Measurements from ENCODE around the gene TMEM63B. TPM values are rescaled to one million over a fixed set of nuclear protein-coding genes. Genes with fewer than 3 reads are reported as not detected.

The TMEM63B gene
- total RNA-seq, 2 donors from 2014 or later, result 7.6 to 11.9 TPM

- Histone ChIP-seq H3K4me1 (peaks cover 51% of the 10 kb centered on the region), H3K27me3 (no peaks in the 10 kb centered on the region), H3K4me3 (peak overlapping the region; percentile 74 to 98), H3K9me3 (no peaks in the 10 kb centered on the region), H3K36me3 (replicated peaks in 1 of 2; ENCODE audit: insufficient read depth in 1 of 2, low read depth in 2 of 2) (no peaks in the 10 kb centered on the region), H3K27ac (peak overlapping the region; percentile 28 to 97 (median 80))
- TF ChIP-seq, protein P1, sequence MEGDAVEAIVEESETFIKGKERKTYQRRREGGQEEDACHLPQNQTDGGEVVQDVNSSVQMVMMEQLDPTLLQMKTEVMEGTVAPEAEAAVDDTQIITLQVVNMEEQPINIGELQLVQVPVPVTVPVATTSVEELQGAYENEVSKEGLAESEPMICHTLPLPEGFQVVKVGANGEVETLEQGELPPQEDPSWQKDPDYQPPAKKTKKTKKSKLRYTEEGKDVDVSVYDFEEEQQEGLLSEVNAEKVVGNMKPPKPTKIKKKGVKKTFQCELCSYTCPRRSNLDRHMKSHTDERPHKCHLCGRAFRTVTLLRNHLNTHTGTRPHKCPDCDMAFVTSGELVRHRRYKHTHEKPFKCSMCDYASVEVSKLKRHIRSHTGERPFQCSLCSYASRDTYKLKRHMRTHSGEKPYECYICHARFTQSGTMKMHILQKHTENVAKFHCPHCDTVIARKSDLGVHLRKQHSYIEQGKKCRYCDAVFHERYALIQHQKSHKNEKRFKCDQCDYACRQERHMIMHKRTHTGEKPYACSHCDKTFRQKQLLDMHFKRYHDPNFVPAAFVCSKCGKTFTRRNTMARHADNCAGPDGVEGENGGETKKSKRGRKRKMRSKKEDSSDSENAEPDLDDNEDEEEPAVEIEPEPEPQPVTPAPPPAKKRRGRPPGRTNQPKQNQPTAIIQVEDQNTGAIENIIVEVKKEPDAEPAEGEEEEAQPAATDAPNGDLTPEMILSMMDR (IDR thresholded peaks at IDR 0.05), result peak in 4 of 7 experiments; percentile 28 to 36 (median 34)
- TF ChIP-seq POLR2A (IDR thresholded peaks at IDR 0.05), result no peak
- DNase-seq (peak; percentile 41 to 60 (median 54)), ATAC-seq (peak; percentile 44)
- intact Hi-C loops (cut with DNase I), result no loop called here
- WGBS, 2 donors, result 2 to 3% methylated on average over 29 to 48 of the region's 49 CpGs
These were observed 915 bp downstream of the TMEM63B start for GRCh38 chr6:44128020-44128917.

DNA sequence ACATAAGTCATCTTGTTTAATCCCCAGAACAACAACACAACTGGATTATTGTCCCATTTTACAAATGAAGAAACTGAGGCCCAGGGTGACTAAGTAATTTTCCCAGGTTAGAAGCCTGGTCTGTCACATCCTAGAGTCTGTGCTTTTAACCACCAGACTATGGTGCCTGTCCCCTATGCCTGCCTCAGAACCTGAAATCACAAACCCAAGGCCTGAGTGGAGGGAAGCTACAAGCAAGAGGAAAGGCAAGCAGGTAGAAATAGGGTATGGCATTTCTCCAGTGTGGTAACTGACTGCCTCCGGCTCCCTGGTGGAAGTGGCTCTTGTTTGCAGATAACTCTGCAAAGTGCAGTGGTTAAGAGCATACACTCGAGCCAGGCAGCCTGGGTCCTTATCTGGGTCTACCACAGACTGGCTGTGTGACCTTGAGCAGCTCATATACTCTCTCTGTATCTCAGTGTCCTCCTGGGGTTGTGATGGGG, 2.5 kb downstream of the TMEM63B start:
- H3K4me1 ChIP-seq, result peaks cover 34% of the 10 kb centered on the region
- H3K27me3 ChIP-seq, result no peaks in the 10 kb centered on the region
- intact Hi-C loops (cut with DNase I), result no loop called here
- H3K4me3 ChIP-seq, result no peak overlapping the region
- no peak for DNase-seq
- ATAC-seq, result no peak
- 26 to 30% methylated on average over 2 of the region's 2 CpGs for WGBS, 2 donors
- H3K9me3 ChIP-seq, result no peaks in the 10 kb centered on the region
- TF ChIP-seq, protein P1 (IDR thresholded peaks at IDR 0.05), result no peak
- TF ChIP-seq POLR2A (IDR thresholded peaks at IDR 0.05), result no peak
- no peaks in the 10 kb centered on the region for H3K36me3 ChIP-seq (replicated peaks in 1 of 2; ENCODE audit: insufficient read depth in 1 of 2, low read depth in 2 of 2)
- no peak overlapping the region for H3K27ac ChIP-seq

GRCh38 chr6:44131892-44132291, 4.5 kb downstream of the TMEM63B start:
- DNase-seq (peak in 2 of 4 donors; percentile 46 to 53), ATAC-seq (no peak)
- TF ChIP-seq POLR2A (IDR thresholded peaks at IDR 0.05), result no peak
- TF ChIP-seq, protein P1 (IDR thresholded peaks at IDR 0.05), result no peak
- Histone ChIP-seq H3K27me3 (no peaks in the 10 kb centered on the region), H3K27ac (no peak overlapping the region), H3K9me3 (no peaks in the 10 kb centered on the region), H3K36me3 (replicated peaks in 1 of 2; ENCODE audit: insufficient read depth in 1 of 2, low read depth in 2 of 2) (no peaks in the 10 kb centered on the region), H3K4me1 (peaks cover 19% of the 10 kb centered on the region), H3K4me3 (no peak overlapping the region)
- intact Hi-C loops (cut with DNase I), result no loop called here
- WGBS, 2 donors, result 58 to 81% methylated on average over 2 of the region's 2 CpGs

GRCh38 chr6:44132476-44132875, 5.1 kb downstream of the TMEM63B start:
- Histone ChIP-seq H3K27ac (no peak overlapping the region), H3K27me3 (no peaks in the 10 kb centered on the region), H3K36me3 (replicated peaks in 1 of 2; ENCODE audit: insufficient read depth in 1 of 2, low read depth in 2 of 2) (no peaks in the 10 kb centered on the region), H3K4me1 (peaks cover 19% of the 10 kb centered on the region), H3K4me3 (no peak overlapping the region), H3K9me3 (no peaks in the 10 kb centered on the region)
- ATAC-seq, result no peak
- TF ChIP-seq, protein P1 (IDR thresholded peaks at IDR 0.05), result no peak
- no peak for TF ChIP-seq POLR2A (IDR thresholded peaks at IDR 0.05)
- 73 to 78% methylated on average over 4 of the region's 4 CpGs for WGBS, 2 donors
- intact Hi-C loops (cut with DNase I), result no loop called here
- DNase-seq, result no peak
